ENCODE results near the gene PRSS1. TPM values are rescaled to one million over a fixed set of nuclear protein-coding genes. Genes with fewer than 3 reads are reported as not detected.

PRSS1 gene
- total RNA-seq, 8 experiments from 2014 or later = 0.46 to 0.90 (median 0.59) TPM; not detected in 5

GRCh38 chr7:142792129-142792528 is 42.9 kb downstream of the PRSS1 start:
- H3K4me1 ChIP-seq (replicated peaks in 1 of 2) = peaks cover 0 to 2% of the 10 kb centered on the region in 2 donors
- no peak for ATAC-seq (replicated peaks in 6 of 8)
- no peak overlapping the region for H3K27ac ChIP-seq
- in situ Hi-C loops (cut with MboI; ENCODE audit: low pct_unique_long_range_greater_than_20kb in 2 of 9, low sequenced_read_pairs in 9 of 9, unreplicated experiment in 9 of 9) = loop anchor here in 5 of 9 experiments (25.0 kb wide), 3 partner anchors 155 to 255 kb away; no protein-coding TSS in a partner anchor
- H3K4me3 ChIP-seq = no peak overlapping the region
- whole genome bisulfite sequencing, 10 experiments = no CpG with 5 or more reads among the region's 1 CpG

DNA sequence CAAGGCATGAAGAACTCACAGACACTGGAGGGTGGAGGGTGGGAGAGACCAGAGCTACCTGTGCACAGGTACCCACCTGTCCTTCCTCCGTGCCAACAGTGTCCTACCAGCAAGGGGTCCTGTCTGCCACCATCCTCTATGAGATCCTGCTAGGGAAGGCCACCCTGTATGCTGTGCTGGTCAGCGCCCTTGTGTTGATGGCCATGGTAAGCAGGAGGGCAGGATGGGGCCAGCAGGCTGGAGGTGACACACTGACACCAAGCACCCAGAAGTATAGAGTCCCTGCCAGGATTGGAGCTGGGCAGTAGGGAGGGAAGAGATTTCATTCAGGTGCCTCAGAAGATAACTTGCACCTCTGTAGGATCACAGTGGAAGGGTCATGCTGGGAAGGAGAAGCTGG is 43.3 kb downstream of the PRSS1 start:
- in situ Hi-C loops (cut with MboI; ENCODE audit: low pct_unique_long_range_greater_than_20kb in 2 of 9, low sequenced_read_pairs in 9 of 9, unreplicated experiment in 9 of 9) = loop anchor here in 5 of 9 experiments (25.0 kb wide), 3 partner anchors 155 to 255 kb away; no protein-coding TSS in a partner anchor
- Histone ChIP-seq H3K4me3 (no peak overlapping the region), H3K4me1 (replicated peaks in 1 of 2) (peaks cover 0 to 6% of the 10 kb centered on the region in 2 donors), H3K27ac (no peak overlapping the region)
- no peak for ATAC-seq (replicated peaks in 6 of 8)
- whole genome bisulfite sequencing, 10 experiments = 0 to 67% (median 17%) methylated on average over 1 to 2 of the region's 2 CpGs; no CpG with 5 or more reads in 5 of the 10 experiments

DNA sequence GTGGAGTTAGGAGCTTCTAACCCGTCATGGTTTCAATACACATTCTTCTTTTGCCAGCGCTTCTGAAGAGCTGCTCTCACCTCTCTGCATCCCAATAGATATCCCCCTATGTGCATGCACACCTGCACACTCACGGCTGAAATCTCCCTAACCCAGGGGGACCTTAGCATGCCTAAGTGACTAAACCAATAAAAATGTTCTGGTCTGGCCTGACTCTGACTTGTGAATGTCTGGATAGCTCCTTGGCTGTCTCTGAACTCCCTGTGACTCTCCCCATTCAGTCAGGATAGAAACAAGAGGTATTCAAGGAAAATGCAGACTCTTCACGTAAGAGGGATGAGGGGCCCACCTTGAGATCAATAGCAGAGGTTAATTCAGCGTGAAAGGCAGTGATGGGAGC is 43.9 kb downstream of the PRSS1 start:
- Histone ChIP-seq H3K4me1 (replicated peaks in 1 of 2) (peaks cover 0 to 10% of the 10 kb centered on the region in 2 donors), H3K4me3 (no peak overlapping the region), H3K27ac (no peak overlapping the region)
- no peak for ATAC-seq (replicated peaks in 6 of 8)
- in situ Hi-C loops (cut with MboI; ENCODE audit: low pct_unique_long_range_greater_than_20kb in 2 of 9, low sequenced_read_pairs in 9 of 9, unreplicated experiment in 9 of 9) = loop anchor here in 5 of 9 experiments (25.0 kb wide), 3 partner anchors 156 to 256 kb away; no protein-coding TSS in a partner anchor
- 7 to 67% (median 50%) methylated on average over 2 to 5 of the region's 5 CpGs; no CpG with 5 or more reads in 3 of the 10 experiments for WGBS, 10 experiments

DNA sequence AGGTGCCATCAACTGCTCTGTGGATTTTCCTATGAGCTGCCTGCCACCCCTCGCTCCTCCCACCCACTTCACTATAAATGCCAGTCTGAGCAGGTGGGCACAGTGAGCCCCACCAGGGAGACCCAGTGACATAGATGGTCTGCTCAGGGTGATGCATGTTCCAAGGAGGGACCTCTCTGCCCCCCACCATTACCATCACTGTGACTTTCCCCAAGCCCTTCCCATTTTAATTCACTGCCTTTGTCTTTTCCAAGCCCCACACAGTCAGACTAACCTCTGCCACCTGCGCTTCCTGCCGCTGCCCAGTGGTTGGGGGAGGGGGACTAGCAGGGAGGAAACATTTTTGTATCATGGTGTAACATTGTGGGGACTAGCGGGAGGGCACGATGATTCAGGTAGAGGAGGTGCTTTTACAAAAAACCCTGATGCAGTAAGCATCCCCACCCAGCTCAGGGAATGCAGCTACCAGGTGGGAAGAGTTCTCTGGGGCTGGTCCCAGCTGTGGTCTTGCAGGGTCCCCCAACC is 46.1 kb downstream of the PRSS1 start:
- 0 to 100% (median 0%) methylated on average over 1 to 3 of the region's 5 CpGs; no CpG with 5 or more reads in 5 of the 10 experiments for whole genome bisulfite sequencing, 10 experiments
- Histone ChIP-seq H3K27ac (no peak overlapping the region), H3K4me1 (replicated peaks in 1 of 2) (peaks cover 0 to 10% of the 10 kb centered on the region in 2 donors), H3K4me3 (no peak overlapping the region)
- no peak for ATAC-seq (replicated peaks in 6 of 8)
- in situ Hi-C loops (cut with MboI; ENCODE audit: low pct_unique_long_range_greater_than_20kb in 2 of 9, low sequenced_read_pairs in 9 of 9, unreplicated experiment in 9 of 9) = loop anchor here in 5 of 9 experiments (25.0 kb wide), 3 partner anchors 158 to 258 kb away; no protein-coding TSS in a partner anchor

GRCh38 chr7:142796001-142796500 is 46.8 kb downstream of the PRSS1 start:
- Histone ChIP-seq H3K4me3 (no peak overlapping the region), H3K4me1 (replicated peaks in 1 of 2) (peaks cover 0 to 10% of the 10 kb centered on the region in 2 donors), H3K27ac (no peak overlapping the region)
- whole genome bisulfite sequencing, 10 experiments = 0 to 55% (median 24%) methylated on average over 2 to 5 of the region's 9 CpGs; no CpG with 5 or more reads in 4 of the 10 experiments
- in situ Hi-C loops (cut with MboI; ENCODE audit: low pct_unique_long_range_greater_than_20kb in 2 of 9, low sequenced_read_pairs in 9 of 9, unreplicated experiment in 9 of 9) = loop anchor here in 5 of 9 experiments (25.0 kb wide), 3 partner anchors 159 to 259 kb away; no protein-coding TSS in a partner anchor
- no peak for ATAC-seq (replicated peaks in 6 of 8)

GRCh38 chr7:142796501-142797390 is 47.5 kb downstream of the PRSS1 start:
- ATAC-seq (replicated peaks in 6 of 8) = peak in 4 of 8 experiments; percentile 35 to 53 (median 39)
- Histone ChIP-seq H3K4me3 (peak overlapping the region in 2 of 5 donors; percentile 9 to 10), H3K4me1 (replicated peaks in 1 of 2) (peaks cover 0 to 10% of the 10 kb centered on the region in 2 donors), H3K27ac (no peak overlapping the region)
- 0 to 2% methylated on average over 2 to 12 of the region's 74 CpGs; no CpG with 5 or more reads in 8 of the 10 experiments for WGBS, 10 experiments
- in situ Hi-C loops (cut with MboI; ENCODE audit: low pct_unique_long_range_greater_than_20kb in 2 of 9, low sequenced_read_pairs in 9 of 9, unreplicated experiment in 9 of 9) = loop anchor here in 5 of 9 experiments (25.0 kb wide), 3 partner anchors 159 to 259 kb away; no protein-coding TSS in a partner anchor

- H3K4me1 ChIP-seq (replicated peaks in 1 of 2) = peaks cover 0 to 10% of the 10 kb centered on the region in 2 donors
- ATAC-seq (replicated peaks in 6 of 8) = peak in 1 of 8 experiments; percentile 15
- in situ Hi-C loops (cut with MboI; ENCODE audit: low pct_unique_long_range_greater_than_20kb in 2 of 9, low sequenced_read_pairs in 9 of 9, unreplicated experiment in 9 of 9) = loop anchor here in 5 of 9 experiments (25.0 kb wide), 3 partner anchors 160 to 260 kb away; no protein-coding TSS in a partner anchor
- H3K4me3 ChIP-seq = peak overlapping the region in 1 of 5 donors; percentile 9
- WGBS, 10 experiments = 0 to 27% (median 10%) methylated on average over 1 to 11 of the region's 33 CpGs; no CpG with 5 or more reads in 6 of the 10 experiments
- H3K27ac ChIP-seq = no peak overlapping the region
These were observed 48.4 kb downstream of the PRSS1 start for GRCh38 chr7:142797391-142798377.

DNA sequence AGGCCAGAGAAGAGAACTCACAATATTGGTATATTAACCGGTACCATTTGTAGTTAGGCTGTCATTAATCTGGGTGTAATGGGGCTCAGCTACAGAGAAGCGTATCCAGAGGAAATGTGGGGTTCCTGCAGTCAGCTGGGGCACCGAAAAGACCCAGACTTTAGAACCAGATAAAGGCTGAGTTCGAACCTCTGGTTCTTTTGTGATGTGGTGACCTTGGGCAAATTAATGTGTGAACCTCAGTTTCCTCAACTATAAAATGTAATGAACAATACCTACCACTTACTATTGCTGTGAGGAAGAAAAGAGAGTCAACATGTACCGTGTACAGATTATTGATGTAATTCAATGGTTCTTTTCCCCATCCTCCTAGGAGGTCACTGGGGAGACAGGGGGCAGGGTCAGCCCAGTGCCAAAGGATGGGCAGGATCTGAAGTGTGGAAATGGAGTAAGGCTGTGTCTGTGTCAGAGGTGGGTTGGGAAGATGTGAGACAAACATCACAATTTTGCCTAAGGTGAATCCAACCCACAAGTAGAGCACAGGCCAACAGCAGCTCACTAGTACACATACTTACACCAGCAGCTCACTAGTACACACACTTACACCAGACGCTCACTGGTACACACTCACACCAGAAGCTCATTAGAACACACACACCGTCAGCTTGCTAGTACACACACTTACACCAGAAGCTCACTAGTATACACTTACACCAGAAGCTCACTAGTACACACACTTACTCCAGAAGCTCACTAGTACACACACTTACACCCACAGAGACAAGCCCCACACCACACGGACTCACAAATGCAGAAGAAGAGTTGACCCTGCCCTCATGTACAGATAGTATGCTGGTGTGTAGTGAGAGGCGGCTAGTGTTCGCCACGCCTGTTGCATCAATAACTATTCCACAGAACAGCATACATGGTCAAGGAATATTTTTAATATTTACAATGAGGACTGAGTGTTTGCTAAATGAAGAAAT is 49.5 kb downstream of the PRSS1 start:
- WGBS, 10 experiments = 45 to 100% (median 82%) methylated on average over 1 to 10 of the region's 11 CpGs
- in situ Hi-C loops (cut with MboI; ENCODE audit: low pct_unique_long_range_greater_than_20kb in 2 of 9, low sequenced_read_pairs in 9 of 9, unreplicated experiment in 9 of 9) = loop anchor here in 5 of 9 experiments (25.0 kb wide), 3 partner anchors 161 to 261 kb away; no protein-coding TSS in a partner anchor
- Histone ChIP-seq H3K27ac (no peak overlapping the region), H3K4me1 (replicated peaks in 1 of 2) (peaks cover 0 to 10% of the 10 kb centered on the region in 2 donors), H3K4me3 (no peak overlapping the region)
- no peak for ATAC-seq (replicated peaks in 6 of 8)

- H3K4me3 ChIP-seq = no peak overlapping the region
- no peak for ATAC-seq (replicated peaks in 6 of 8)
- in situ Hi-C loops (cut with MboI; ENCODE audit: low pct_unique_long_range_greater_than_20kb in 2 of 9, low sequenced_read_pairs in 9 of 9, unreplicated experiment in 9 of 9) = loop anchor here in 5 of 9 experiments (25.0 kb wide), 3 partner anchors 162 to 262 kb away; no protein-coding TSS in a partner anchor
- peaks cover 0 to 10% of the 10 kb centered on the region in 2 donors for H3K4me1 ChIP-seq (replicated peaks in 1 of 2)
- WGBS, 10 experiments = 0 to 89% (median 32%) methylated on average over 1 to 3 of the region's 3 CpGs
- H3K27ac ChIP-seq = no peak overlapping the region
These were observed 50.2 kb downstream of the PRSS1 start for GRCh38 chr7:142799437-142799835.

DNA sequence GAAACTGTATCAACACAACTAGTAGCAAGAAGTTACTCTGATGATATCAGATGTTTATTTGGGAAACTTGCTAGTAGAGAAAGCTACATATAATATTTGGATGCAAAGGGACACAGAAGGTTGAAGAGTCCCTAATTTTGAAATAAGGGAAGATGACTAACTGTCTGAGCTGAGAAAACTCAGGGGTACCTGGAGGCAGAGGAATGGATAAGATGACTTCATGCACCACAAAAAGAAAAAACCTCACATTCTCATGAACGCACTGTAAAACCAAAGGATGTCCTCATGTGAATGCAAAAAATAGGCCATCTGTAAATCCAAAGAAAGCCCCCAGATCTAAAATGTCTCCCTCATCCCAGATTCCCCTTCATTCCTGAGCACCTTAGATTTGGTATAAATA is 50.8 kb downstream of the PRSS1 start:
- peaks cover 0 to 10% of the 10 kb centered on the region in 2 donors for H3K4me1 ChIP-seq (replicated peaks in 1 of 2)
- 33 to 100% (median 83%) methylated on average over 1 of the region's 1 CpG; no CpG with 5 or more reads in 3 of the 10 experiments for WGBS, 10 experiments

More for the DNA sequence above, 50.8 kb downstream of the PRSS1 start:
- H3K4me3 ChIP-seq = no peak overlapping the region
- no peak overlapping the region for H3K27ac ChIP-seq
- in situ Hi-C loops (cut with MboI; ENCODE audit: low pct_unique_long_range_greater_than_20kb in 2 of 9, low sequenced_read_pairs in 9 of 9, unreplicated experiment in 9 of 9) = no loop called here
- no peak for ATAC-seq (replicated peaks in 6 of 8)
